ENCODE results near the gene OR2D3.
"Not testable (repeated sequence)": the region's sequence is repeated elsewhere in the genome, so short reads cannot be mapped to it uniquely, and the experiment has no call there.

The OR2D3 gene

GRCh38 chr11:6920702-6921101 lies at the start of gene OR2D3:
Gene OR2D3 (plus strand): TSS chr11:6921002. CDS start chr11:6921002, 0 bp downstream.
- no peak for DNase-seq

GRCh38 chr11:6871278-6871677 lies 49.5 kb upstream of the OR2D3 start:
- DNase-seq: no peak

- no peak for DNase-seq
Measured at GRCh38 chr11:6875761-6876160, 45.0 kb upstream of the OR2D3 start.

- no peak for DNase-seq
Measured at GRCh38 chr11:6876325-6876724, 44.5 kb upstream of the OR2D3 start, which contains the start of gene OR10A4. Gene OR10A4 (plus strand): TSS chr11:6876625. CDS start chr11:6876648, 23 bp downstream.

GRCh38 chr11:6876914-6877313 lies 43.9 kb upstream of the OR2D3 start:
- DNase-seq: no peak

- DNase-seq: no peak
Measured at GRCh38 chr11:6882751-6883150, 38.1 kb upstream of the OR2D3 start.

- DNase-seq: not testable (repeated sequence)
Measured at GRCh38 chr11:6887711-6888110, 33.1 kb upstream of the OR2D3 start.

GRCh38 chr11:6888830-6889229 lies 32.0 kb upstream of the OR2D3 start:
- DNase-seq: no peak

GRCh38 chr11:6889835-6890234 lies 31.0 kb upstream of the OR2D3 start:
- DNase-seq: no peak

GRCh38 chr11:6892400-6892799 lies 28.4 kb upstream of the OR2D3 start, which contains the start of gene OR2D2:
Gene OR2D2 (minus strand): TSS chr11:6892500. CDS start chr11:6892500, 0 bp downstream.
- DNase-seq: no peak

GRCh38 chr11:6894097-6894496 lies 26.7 kb upstream of the OR2D3 start:
- DNase-seq: peak in 1 of 2 experiments; percentile 5

- DNase-seq: peak; percentile 61 to 64
Measured at GRCh38 chr11:6895010-6895409, 25.8 kb upstream of the OR2D3 start.

GRCh38 chr11:6898911-6899310 lies 21.9 kb upstream of the OR2D3 start:
- DNase-seq: no peak

- no peak for DNase-seq
Measured at GRCh38 chr11:6900327-6900999, 20.3 kb upstream of the OR2D3 start.

- not testable (repeated sequence) for DNase-seq
Measured at GRCh38 chr11:6904804-6905203, 16.0 kb upstream of the OR2D3 start.

- no peak for DNase-seq
Measured at GRCh38 chr11:6911378-6911777, 9.4 kb upstream of the OR2D3 start.

GRCh38 chr11:6911948-6912347 lies 8.9 kb upstream of the OR2D3 start:
- DNase-seq: no peak

- no peak for DNase-seq
Measured at GRCh38 chr11:6919698-6920097, 1.1 kb upstream of the OR2D3 start.

- no peak for DNase-seq
Measured at GRCh38 chr11:6925007-6925577, 4.3 kb downstream of the OR2D3 start.

GRCh38 chr11:6925636-6926207 lies 4.9 kb downstream of the OR2D3 start:
- DNase-seq: peak; percentile 21 to 25

- DNase-seq: peak; percentile 85 to 94
Measured at GRCh38 chr11:6926208-6927029, 5.6 kb downstream of the OR2D3 start, which contains the start of gene ZNF215. Gene ZNF215 (plus strand): TSS chr11:6926426. CDS start chr11:6932273, 5,847 bp downstream.

- DNase-seq: peak; percentile 71 to 82
Measured at GRCh38 chr11:6927030-6927617, 6.3 kb downstream of the OR2D3 start.

GRCh38 chr11:6928916-6929315 lies 8.1 kb downstream of the OR2D3 start:
- DNase-seq: no peak

Measured in NCI-H526 (cell line).